Activated CD4-positive, alpha-beta T cell treated with anti-CD3 and anti-CD28 coated beads, Interleukin-2, amount 50 U/mL, for 48 hours (primary cell): Measurements from ENCODE around the gene SERPINB13.
"Not testable (repeated sequence)": the region's sequence is repeated elsewhere in the genome, so short reads cannot be mapped to it uniquely, and the experiment has no call there.

Experiments used
- DNase-seq, 2 experiments: peaks; one replicate each; pipeline ENCODE4 v3.0.0-alpha.2; 2020

SERPINB13 gene

GRCh38 chr18:63590966-63591695 lies 4.0 kb downstream of the SERPINB13 start:
- DNase-seq, result no peak

- DNase-seq, result no peak
Measured at GRCh38 chr18:63591725-63592124, 4.6 kb downstream of the SERPINB13 start.

- DNase-seq, result no peak
Measured at GRCh38 chr18:63592471-63592870, 5.3 kb downstream of the SERPINB13 start.

GRCh38 chr18:63596964-63597363 lies 9.8 kb downstream of the SERPINB13 start:
- no peak for DNase-seq

GRCh38 chr18:63603355-63603754 lies 16.2 kb downstream of the SERPINB13 start:
- no peak for DNase-seq

GRCh38 chr18:63603772-63604171 lies 16.6 kb downstream of the SERPINB13 start:
- no peak for DNase-seq

GRCh38 chr18:63604791-63605567 lies 17.8 kb downstream of the SERPINB13 start:
- DNase-seq, result no peak

GRCh38 chr18:63606526-63606925 lies 19.4 kb downstream of the SERPINB13 start:
- no peak for DNase-seq

- no peak for DNase-seq
Measured at GRCh38 chr18:63613420-63613819, 26.3 kb downstream of the SERPINB13 start.

- no peak for DNase-seq
Measured at GRCh38 chr18:63617049-63617914, 30.1 kb downstream of the SERPINB13 start.

GRCh38 chr18:63617915-63618234 lies 30.7 kb downstream of the SERPINB13 start:
- no peak for DNase-seq

- no peak for DNase-seq
Measured at GRCh38 chr18:63619661-63620060, 32.5 kb downstream of the SERPINB13 start.

- no peak for DNase-seq
Measured at GRCh38 chr18:63624863-63625262, 37.7 kb downstream of the SERPINB13 start.

GRCh38 chr18:63626431-63626830 lies 39.3 kb downstream of the SERPINB13 start:
- DNase-seq, result no peak

- DNase-seq, result no peak
Measured at GRCh38 chr18:63627819-63628218, 40.7 kb downstream of the SERPINB13 start.

GRCh38 chr18:63637703-63638102 lies 50.6 kb downstream of the SERPINB13 start:
- DNase-seq, result no peak

- not testable (repeated sequence) for DNase-seq
Measured at GRCh38 chr18:63641157-63641680, 54.1 kb downstream of the SERPINB13 start.

GRCh38 chr18:63642668-63643356 lies 55.7 kb downstream of the SERPINB13 start:
- not testable (repeated sequence) for DNase-seq

GRCh38 chr18:63644142-63644541 lies 57.0 kb downstream of the SERPINB13 start, which contains the start of gene SERPINB4:
Gene SERPINB4, minus strand, starts transcription at chr18:63644256. Its CDS starts 679 bp downstream, at chr18:63643577.
- DNase-seq, result not testable (repeated sequence)

- not testable (repeated sequence) for DNase-seq
Measured at GRCh38 chr18:63644694-63645093, 57.6 kb downstream of the SERPINB13 start.

GRCh38 chr18:63646936-63647335 lies 59.8 kb downstream of the SERPINB13 start:
- no peak for DNase-seq

GRCh38 chr18:63648241-63648640 lies 61.1 kb downstream of the SERPINB13 start:
- DNase-seq, result no peak
